Stimulated activated CD4-positive, alpha-beta T cell treated with anti-CD3 and anti-CD28 coated beads, Interleukin-4, amount 100 ng/mL, for 1 hour (primary cell): Measurements from ENCODE around the gene HMCN2.

Experiments used
- DNase-seq: peaks from one replicate; pipeline ENCODE4 v3.0.0-alpha.2; 2020

HMCN2 gene

GRCh38 chr9:130309689-130310455 lies 44.3 kb downstream of the HMCN2 start:
- DNase-seq: no peak

DNA sequence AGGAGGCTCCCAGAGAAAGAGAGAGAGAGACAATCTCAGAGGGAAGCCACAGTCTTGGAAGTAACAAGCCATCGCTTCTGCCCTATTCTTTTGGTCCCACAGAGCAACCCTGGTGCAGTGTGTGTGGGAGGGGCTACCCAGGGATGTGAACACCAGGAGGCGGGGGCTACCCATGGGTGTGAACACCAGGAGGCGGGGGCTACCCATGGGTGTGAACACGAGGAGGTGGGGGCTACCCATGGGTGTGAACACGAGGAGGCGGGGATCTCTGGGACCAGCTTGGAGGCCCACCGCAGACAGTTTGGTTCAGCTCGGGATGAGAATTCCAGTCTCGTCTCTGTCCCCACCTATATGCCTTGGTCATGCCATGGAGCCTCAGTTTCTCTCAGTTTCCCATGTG lies 44.9 kb downstream of the HMCN2 start:
- DNase-seq: no peak

- no peak for DNase-seq
Observed at GRCh38 chr9:130311003-130311402, 45.4 kb downstream of the HMCN2 start.

- DNase-seq: no peak
Observed at GRCh38 chr9:130311408-130312140, 46.0 kb downstream of the HMCN2 start.

DNA sequence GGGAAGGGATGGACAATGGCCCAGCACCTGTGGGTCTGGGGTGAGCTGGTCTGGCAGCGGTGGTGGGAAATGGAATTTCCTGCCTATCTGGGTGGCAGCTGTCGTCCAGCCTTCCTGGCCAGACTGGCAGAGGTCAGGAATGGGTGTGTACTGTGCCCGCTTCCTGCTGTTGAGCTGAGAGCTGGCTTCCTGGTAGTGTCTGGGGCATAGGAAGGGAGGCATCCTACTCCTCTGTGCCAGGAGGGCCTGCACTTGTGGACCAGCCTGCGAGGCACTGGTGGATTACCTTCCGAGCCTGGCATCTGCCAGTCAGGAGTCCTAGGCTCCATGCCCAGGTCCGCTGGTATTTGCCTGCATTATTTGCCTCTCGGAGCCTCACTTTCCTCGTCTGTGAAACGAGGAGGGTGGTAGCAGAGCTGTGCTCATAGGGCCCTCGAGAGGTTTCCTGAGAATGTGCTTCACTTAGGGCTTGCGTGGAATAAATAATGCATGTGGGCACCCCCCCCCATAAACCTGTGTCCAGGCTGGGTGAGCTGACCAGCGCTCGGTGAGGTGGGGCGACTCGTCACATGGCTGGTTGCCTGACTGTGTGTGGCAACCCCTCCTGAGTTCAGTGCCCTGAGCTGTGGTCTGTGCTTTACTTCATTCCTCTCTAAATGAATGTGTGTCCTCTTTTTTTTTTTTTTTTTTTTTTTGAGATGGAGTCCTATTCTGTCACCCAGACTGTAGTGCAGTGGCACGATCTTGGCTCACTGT lies 47.7 kb downstream of the HMCN2 start:
- no peak for DNase-seq

DNA sequence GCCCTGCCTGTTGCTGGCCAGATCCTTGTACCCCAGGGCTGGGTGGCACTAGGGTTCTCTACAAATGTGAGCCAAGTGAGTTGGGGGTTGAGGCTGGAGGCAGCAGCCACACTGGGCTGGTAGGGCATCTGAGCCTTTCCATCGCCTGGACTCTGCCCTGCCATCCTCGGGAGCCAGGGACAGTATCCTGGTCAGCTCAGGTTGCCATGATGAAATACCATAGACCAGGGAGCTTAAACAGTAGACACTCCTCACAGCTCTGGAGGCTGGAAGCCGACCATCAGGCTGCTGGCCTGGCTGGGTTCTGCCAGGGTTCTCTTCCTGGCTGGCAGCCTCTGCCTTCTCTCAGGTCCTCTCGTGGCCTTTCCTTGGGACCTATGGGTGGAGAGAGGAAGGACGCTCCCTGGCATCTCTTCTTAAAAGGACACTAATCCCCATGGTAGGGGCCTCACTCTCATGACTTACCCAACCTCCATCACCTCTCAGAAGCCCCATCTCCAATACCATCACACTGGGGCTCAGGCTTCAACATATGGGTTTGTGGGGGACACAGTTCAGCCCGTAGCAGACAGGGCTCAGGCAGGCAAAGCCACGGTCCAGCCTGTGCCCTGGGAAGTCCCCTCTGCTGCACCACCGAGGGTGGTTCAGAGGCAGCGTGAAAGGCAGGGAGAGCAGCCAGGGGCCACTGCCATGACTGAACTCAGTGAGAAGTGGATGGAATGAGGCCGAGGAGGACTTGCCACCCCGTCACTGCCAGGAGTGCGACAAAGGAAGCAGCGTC lies 50.1 kb downstream of the HMCN2 start:
- DNase-seq: no peak

DNA sequence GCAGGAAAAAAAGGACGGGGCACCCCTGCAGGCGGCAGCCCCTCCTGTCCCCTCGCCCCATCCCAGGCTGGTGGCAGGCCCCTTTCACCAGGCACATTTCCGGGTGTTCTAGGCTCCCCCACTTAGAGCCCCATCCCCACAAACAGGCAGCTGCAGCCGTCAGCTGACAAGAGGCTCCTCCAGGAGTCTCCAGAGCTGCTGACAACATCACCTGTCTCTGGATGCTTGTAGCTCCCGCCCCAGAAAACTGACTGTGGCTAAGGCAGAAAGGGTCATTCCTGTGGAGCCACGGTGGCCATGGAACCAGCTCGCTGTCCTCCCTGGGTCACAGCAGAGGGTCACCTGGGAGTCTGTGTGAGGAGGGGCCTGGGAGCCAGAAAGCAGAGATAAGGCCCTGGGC lies 50.9 kb downstream of the HMCN2 start:
- no peak for DNase-seq

GRCh38 chr9:130319300-130319699 lies 53.7 kb downstream of the HMCN2 start:
- no peak for DNase-seq

DNA sequence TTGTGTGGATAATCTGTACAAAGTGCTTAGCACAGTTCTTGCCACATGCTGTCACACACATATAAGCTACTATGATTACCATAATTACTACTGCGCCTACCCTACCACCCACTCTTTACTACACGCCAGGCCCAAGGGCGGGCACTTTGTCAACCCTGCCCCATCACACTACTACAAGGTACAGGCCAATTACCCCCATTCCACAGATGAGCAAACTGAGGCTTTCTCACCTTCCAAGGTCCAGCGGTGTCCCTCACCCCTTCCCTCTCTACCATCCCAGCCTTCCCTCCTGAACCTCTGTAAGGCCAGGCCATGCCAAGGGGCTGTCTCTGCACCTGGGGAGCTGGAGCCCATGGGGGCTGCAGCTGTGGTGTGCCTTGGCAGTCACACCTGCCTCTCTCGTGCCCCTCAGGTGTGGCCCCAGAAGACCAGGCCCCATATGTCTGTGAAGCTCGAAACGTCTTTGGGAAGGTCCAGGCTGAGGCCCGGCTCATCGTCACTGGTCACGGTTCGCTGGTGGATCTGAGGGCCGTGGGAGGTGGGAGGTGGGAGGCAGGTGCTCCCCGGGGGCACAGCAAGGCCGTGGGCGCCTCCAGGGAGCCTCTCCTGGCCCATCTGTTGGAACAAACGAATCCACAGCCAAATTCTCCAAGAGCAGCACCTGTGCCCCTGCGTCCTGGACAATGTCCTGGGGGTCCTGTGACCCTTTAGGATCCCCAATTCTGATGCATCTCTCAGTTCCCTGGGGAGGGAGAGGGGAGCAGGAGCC lies 54.6 kb downstream of the HMCN2 start:
- no peak for DNase-seq

GRCh38 chr9:130320723-130321481 lies 55.3 kb downstream of the HMCN2 start:
- DNase-seq: no peak

GRCh38 chr9:130321539-130321938 lies 56.0 kb downstream of the HMCN2 start:
- no peak for DNase-seq

DNA sequence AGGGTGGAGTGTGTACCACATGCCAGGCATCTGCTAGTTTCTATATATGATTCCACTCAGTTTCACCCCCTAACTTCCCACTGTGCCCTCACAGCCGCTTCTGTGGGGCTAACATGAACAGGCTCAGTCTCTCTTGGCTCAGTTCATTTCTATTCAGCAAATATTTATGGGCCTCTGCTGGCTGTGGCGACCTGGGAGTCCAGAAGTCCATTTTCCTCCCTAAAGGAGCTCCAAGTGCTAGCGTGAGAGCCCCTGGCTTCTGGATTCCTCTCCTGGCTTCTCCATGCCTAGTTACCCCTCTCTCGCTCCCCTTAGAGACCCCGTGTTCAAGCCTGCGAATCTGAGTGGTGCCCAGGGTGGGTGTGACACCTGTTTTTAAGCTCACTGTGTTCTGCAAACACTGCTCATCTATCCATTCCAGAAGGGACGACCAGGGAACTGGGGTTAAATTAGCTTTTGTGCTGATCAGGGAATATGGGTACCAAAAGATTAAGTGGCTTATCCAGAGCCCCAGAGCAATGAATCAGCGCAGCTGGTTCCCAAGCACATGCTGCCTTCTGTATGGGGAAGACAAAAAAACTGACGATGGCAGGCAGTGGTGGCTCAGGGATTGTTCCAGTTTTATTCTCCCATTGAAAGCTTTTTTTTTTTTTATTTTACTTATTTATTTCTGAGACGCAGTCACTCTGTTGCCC lies 57.6 kb downstream of the HMCN2 start:
- no peak for DNase-seq

DNA sequence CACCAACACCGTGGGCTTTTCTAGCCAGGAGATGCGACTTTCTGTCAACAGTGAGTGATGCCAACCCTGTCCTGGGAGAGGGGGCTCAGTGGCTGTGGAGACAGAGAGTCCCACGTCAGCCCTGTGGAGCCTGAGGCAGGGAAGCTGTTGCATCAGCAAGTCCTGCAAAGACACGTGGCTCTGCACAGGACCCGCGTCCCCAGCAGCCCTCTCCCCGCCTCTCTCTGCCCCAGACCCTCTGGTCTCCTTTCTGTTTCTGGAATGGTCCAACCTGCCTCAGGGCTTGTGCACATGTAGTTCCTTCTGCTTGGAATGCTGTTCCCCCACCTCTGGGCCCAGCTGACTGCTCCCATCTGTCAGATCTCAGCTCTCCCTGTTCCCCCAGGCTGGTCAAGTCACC lies 60.4 kb downstream of the HMCN2 start:
- no peak for DNase-seq

GRCh38 chr9:130327070-130327780 lies 61.7 kb downstream of the HMCN2 start:
- DNase-seq: no peak

DNA sequence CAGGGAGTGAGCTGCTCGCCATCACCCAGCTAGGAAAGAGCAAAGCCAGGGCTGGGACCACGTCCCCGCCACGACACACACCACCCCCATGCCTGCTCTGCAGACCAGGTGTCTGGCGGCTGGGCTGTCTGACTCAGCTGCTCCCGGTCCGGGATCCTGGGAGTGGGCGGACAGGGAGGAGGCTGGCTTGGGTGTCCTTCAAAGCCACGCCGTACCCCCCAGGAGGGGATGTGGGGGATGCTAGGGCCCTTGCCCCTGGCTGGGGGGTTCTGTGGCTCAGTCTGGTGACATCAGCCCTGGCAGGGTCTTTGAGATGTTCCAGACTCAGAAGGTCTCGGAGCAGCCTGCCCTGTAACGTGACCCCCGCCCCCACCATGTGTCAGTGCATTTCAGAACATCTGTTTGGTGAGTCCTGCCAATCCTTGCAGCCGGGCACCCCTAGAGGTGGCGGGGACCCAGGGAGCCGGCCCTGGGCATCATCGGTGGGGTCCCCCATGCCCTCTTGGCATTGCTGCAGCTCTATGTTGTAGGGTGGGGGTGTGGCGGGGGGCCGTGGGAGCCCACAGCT lies 62.3 kb downstream of the HMCN2 start:
- no peak for DNase-seq

- DNase-seq: no peak
Observed at GRCh38 chr9:130328349-130328801, 62.8 kb downstream of the HMCN2 start.

DNA sequence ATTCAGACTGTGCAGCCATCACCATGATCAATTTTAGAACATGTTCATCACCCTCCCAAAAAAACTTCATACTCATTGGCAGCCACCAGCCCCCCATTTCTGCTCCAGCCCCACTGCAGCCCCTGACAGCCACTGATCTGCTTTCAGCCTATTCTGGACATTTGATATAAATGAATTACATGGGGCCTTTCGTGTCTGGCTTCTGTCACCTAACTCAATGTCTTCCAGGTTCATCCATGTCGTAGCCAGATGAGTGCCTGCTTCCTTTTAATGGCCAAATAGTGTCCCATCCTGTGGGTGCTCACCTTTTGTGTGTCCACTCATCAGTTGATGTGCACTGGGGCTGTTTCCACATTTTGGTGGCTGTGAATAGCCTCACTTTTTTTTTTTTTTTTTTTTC lies 63.5 kb downstream of the HMCN2 start:
- DNase-seq: no peak

- no peak for DNase-seq
Observed at GRCh38 chr9:130330202-130330862, 64.8 kb downstream of the HMCN2 start.

DNA sequence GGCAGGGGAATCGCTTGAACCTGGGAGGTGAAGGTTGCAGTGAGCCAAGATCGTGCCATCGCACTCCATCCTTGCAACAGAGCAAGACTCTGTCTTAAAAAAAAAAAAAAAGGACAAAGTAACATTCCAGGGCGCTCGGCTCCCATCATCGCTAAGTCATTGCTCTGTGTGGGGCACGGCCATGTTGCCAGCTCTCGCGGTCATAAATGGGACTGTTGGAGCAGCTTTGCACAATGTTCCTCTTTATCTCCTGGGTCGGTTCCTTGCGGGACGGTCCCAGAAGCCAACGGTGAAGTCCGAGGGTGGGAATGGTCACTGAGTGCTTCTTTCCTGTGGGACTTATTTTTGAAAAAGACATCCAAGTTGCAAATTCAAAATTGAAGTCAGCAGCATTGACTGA lies 65.5 kb downstream of the HMCN2 start:
- DNase-seq: no peak
